ENCODE measurements around the gene MYO1B.

MYO1B gene

DNA sequence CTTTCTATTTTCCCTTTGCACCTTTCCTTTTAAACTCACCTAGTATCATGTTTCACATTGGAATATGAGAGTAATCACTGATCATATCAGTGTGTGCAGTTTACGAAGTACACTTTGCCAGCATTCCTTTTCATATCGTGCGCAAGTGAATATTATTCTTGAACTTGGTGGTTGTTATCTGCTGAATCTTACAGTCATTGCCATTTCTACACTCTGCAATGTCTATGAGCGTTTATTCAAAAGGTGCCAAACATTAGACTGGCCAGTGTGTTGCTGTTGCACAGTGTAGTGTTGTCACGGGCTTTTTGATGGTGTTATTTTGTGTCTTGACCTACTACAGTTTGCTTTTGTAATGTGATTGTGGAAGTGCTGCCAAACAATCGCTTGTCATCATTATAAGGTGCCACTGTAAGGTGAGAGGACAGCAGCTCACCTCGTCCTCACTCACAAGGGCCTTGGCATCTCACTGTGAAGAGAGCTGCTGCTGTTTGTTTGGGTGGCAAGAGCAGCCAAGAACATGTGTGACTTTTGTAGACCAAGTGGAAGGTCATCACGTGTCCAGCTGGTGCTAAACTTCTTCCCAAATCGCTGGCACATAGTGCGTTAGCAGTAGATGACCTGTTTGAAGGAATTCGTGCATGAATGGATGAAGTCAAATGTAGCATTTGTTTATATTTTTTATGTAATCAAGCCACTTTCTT, 113.3 kb downstream of the MYO1B start:
- no peak for TF ChIP-seq POLR2A (IDR thresholded peaks at IDR 0.05; ENCODE audit: low read depth, low read length)
- no peak for TF ChIP-seq POU2F2 (IDR thresholded peaks at IDR 0.05; ENCODE audit: low read depth, low read length)
- no peak for TF ChIP-seq TAF1 (IDR thresholded peaks at IDR 0.05; ENCODE audit: low read depth, low read length)
- no peak for DNase-seq (ENCODE audit: insufficient read length, low spot score)
- FAIRE-seq = no peak

- TF ChIP-seq POLR2A (IDR thresholded peaks at IDR 0.05; ENCODE audit: low read depth, low read length) = no peak
- DNase-seq (ENCODE audit: insufficient read length, low spot score) (no peak), FAIRE-seq (no peak)
Observed at GRCh38 chr2:191359133-191359532, 113.9 kb downstream of the MYO1B start.

DNA sequence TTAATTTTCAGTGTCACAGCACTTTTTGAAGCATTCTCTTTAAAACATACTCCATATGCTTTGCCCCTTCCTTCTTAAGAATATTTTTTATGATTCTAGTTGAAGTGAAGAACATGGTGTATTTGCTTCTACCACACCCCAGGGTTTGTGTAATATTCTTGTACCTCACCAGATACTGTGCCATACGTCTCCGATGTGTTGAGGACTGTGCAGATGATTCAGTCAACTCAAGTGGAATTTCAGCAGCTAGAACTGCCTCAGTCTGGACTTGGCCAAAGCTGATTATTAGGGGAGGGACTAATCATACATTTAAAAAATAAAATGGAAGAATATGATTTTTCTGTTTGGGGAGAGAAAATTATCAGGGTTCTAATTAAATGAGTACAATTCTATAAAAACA, 115.7 kb downstream of the MYO1B start:
- TF ChIP-seq POLR2AphosphoS5 (IDR thresholded peaks at IDR 0.05; ENCODE audit: low read depth, low read length) = no peak
- no peak for TF ChIP-seq POLR2A (IDR thresholded peaks at IDR 0.05; ENCODE audit: low read depth, low read length)
- TF ChIP-seq TAF1 (IDR thresholded peaks at IDR 0.05; ENCODE audit: low read depth, low read length) = no peak
- no peak for TF ChIP-seq POU2F2 (IDR thresholded peaks at IDR 0.05; ENCODE audit: low read depth, low read length)
- TF ChIP-seq PAX5 (IDR thresholded peaks at IDR 0.05; ENCODE audit: insufficient read depth, low read length, severe bottlenecking) = no peak
- TF ChIP-seq SPI1 (IDR thresholded peaks at IDR 0.05; ENCODE audit: low read depth, low read length) = no peak
- no peak for FAIRE-seq
- no peak for DNase-seq (ENCODE audit: insufficient read length, low spot score)

DNA sequence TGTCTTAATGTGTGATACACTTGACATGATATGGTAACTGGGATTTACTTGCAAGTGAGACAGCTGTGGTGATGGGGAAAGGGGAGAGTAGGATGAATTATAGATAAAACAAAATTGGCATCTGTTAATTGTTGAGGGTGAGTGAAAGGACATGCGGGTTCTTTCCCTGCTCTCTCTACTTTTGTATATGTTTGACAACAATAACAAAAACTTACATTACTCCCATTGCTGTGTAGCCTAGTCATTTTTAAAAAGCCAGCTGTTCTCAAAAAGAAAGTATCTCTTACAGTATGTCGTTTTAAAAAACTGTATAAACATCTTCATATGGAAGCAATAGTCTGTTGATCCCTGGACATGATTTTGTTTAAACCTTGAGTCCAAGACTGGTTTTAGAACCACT, 117.6 kb downstream of the MYO1B start:
- no peak for FAIRE-seq
- DNase-seq (ENCODE audit: insufficient read length, low spot score) = no peak

DNA sequence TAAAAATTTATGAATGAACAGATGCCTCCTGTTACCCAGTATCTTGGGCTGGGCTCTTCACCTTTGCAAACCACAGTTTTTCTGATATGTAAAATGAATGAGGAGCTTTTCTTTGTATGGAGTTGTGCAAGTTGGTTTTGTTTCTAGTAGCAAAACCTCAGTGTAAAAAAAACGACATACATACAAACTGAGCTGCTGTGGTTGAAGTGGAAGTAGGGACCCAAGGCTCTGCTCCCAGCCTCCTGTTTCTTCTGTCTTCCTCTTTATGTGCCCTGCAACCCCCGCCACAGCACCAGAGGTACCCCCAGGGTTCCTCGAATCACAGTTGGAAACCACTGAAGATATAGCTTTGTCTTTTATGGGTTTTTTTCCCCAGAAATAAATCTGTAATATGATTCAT, 118.1 kb downstream of the MYO1B start:
- FAIRE-seq = no peak
- TF ChIP-seq POLR2AphosphoS5 (IDR thresholded peaks at IDR 0.05; ENCODE audit: low read depth, low read length) = no peak
- TF ChIP-seq POLR2A (IDR thresholded peaks at IDR 0.05; ENCODE audit: low read depth, low read length) = no peak
- no peak for TF ChIP-seq TAF1 (IDR thresholded peaks at IDR 0.05; ENCODE audit: low read depth, low read length)
- TF ChIP-seq SPI1 (IDR thresholded peaks at IDR 0.05; ENCODE audit: low read depth, low read length) = no peak
- TF ChIP-seq POU2F2 (IDR thresholded peaks at IDR 0.05; ENCODE audit: low read depth, low read length) = no peak
- no peak for TF ChIP-seq PAX5 (IDR thresholded peaks at IDR 0.05; ENCODE audit: insufficient read depth, low read length, severe bottlenecking)
- DNase-seq (ENCODE audit: insufficient read length, low spot score) = no peak

More for the DNA sequence above, 117.6 kb downstream of the MYO1B start:
- TF ChIP-seq SPI1 (IDR thresholded peaks at IDR 0.05; ENCODE audit: low read depth, low read length) (no peak), POU2F2 (IDR thresholded peaks at IDR 0.05; ENCODE audit: low read depth, low read length) (no peak), POLR2AphosphoS5 (IDR thresholded peaks at IDR 0.05; ENCODE audit: low read depth, low read length) (no peak), POLR2A (IDR thresholded peaks at IDR 0.05; ENCODE audit: low read depth, low read length) (no peak)

DNA sequence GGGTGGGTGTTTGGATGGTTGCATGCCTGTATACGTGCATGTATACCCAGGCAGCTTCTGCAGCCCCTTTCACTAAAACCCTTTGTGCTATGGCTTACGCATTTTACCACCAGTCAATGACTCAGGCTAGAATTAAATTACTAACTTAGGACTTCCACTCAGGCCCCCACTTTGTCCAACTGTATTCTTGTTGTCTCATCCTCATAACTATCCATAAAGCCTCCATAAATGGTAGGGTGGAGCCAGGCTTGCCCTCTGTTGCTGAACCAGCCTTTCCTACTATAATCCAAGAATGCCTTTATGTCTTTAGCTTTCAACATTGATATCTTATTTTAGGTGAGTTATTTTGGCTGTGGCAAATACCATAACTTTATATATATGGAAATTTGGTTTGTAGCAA, 119.9 kb downstream of the MYO1B start:
- TF ChIP-seq PAX5 (IDR thresholded peaks at IDR 0.05; ENCODE audit: insufficient read depth, low read length, severe bottlenecking) (no peak), POLR2AphosphoS5 (IDR thresholded peaks at IDR 0.05; ENCODE audit: low read depth, low read length) (no peak), POU2F2 (IDR thresholded peaks at IDR 0.05; ENCODE audit: low read depth, low read length) (no peak), SPI1 (IDR thresholded peaks at IDR 0.05; ENCODE audit: low read depth, low read length) (no peak), TAF1 (IDR thresholded peaks at IDR 0.05; ENCODE audit: low read depth, low read length) (no peak), POLR2A (IDR thresholded peaks at IDR 0.05; ENCODE audit: low read depth, low read length) (no peak)
- FAIRE-seq = no peak
- no peak for DNase-seq (ENCODE audit: insufficient read length, low spot score)

- DNase-seq (ENCODE audit: insufficient read length, low spot score) = no peak
- no peak for FAIRE-seq
- TF ChIP-seq POLR2AphosphoS5 (IDR thresholded peaks at IDR 0.05; ENCODE audit: low read depth, low read length) = no peak
- TF ChIP-seq TAF1 (IDR thresholded peaks at IDR 0.05; ENCODE audit: low read depth, low read length) = no peak
Observed at GRCh38 chr2:191366199-191366598, 121.0 kb downstream of the MYO1B start.

GRCh38 chr2:191369034-191369433, 123.8 kb downstream of the MYO1B start:
- no peak for FAIRE-seq
- DNase-seq (ENCODE audit: insufficient read length, low spot score) = no peak
- no peak for TF ChIP-seq POLR2AphosphoS5 (IDR thresholded peaks at IDR 0.05; ENCODE audit: low read depth, low read length)
- TF ChIP-seq SPI1 (IDR thresholded peaks at IDR 0.05; ENCODE audit: low read depth, low read length) = no peak
- no peak for TF ChIP-seq POU2F2 (IDR thresholded peaks at IDR 0.05; ENCODE audit: low read depth, low read length)
- no peak for TF ChIP-seq PAX5 (IDR thresholded peaks at IDR 0.05; ENCODE audit: insufficient read depth, low read length, severe bottlenecking)

DNA sequence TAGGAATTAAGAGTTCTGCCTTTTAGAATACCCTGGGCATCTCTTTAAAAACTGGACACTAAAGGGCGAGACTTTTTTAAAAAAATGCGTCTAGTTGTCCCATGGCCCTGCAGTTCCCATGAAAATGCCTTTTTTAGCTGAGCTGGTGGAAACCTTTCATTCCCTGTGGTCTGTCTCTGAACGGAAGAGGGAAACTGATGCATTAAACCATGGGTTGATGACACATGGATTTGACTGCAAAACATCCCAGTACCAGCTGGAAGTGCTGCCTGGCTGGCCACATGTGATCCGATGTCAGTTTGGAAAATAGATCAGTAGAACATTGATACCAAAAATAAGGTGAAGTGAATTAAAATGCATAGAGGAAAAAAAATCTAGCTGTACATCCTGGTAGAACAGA, 129.2 kb downstream of the MYO1B start:
- DNase-seq (ENCODE audit: insufficient read length, low spot score) = no peak
- no peak for FAIRE-seq
- no peak for TF ChIP-seq POU2F2 (IDR thresholded peaks at IDR 0.05; ENCODE audit: low read depth, low read length)
- no peak for TF ChIP-seq PAX5 (IDR thresholded peaks at IDR 0.05; ENCODE audit: insufficient read depth, low read length, severe bottlenecking)
- TF ChIP-seq POLR2A (IDR thresholded peaks at IDR 0.05; ENCODE audit: low read depth, low read length) = no peak
- TF ChIP-seq POLR2AphosphoS5 (IDR thresholded peaks at IDR 0.05; ENCODE audit: low read depth, low read length) = no peak
- no peak for TF ChIP-seq SPI1 (IDR thresholded peaks at IDR 0.05; ENCODE audit: low read depth, low read length)
- TF ChIP-seq TAF1 (IDR thresholded peaks at IDR 0.05; ENCODE audit: low read depth, low read length) = no peak

DNA sequence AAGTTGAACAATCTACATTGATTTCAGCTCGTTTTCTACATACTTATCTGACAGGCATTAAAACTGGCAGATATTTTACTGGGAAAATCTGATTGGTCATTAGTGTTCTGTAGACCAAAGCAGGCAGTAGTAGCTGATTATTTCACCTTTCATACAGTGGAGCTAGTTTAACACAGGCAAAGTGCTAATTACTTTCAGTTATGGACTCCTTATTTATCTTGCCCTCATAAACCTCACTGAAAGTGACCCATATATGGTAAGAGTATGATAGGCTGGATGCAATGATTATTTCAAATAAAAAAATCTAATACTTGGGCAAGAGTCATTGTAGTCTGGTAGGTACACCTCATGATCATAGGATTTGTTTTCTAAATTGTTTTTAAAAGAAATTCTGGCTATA, 129.7 kb downstream of the MYO1B start:
- TF ChIP-seq SPI1 (IDR thresholded peaks at IDR 0.05; ENCODE audit: low read depth, low read length) (no peak), PAX5 (IDR thresholded peaks at IDR 0.05; ENCODE audit: insufficient read depth, low read length, severe bottlenecking) (no peak), POU2F2 (IDR thresholded peaks at IDR 0.05; ENCODE audit: low read depth, low read length) (no peak), POLR2A (IDR thresholded peaks at IDR 0.05; ENCODE audit: low read depth, low read length) (no peak), TAF1 (IDR thresholded peaks at IDR 0.05; ENCODE audit: low read depth, low read length) (no peak), POLR2AphosphoS5 (IDR thresholded peaks at IDR 0.05; ENCODE audit: low read depth, low read length) (no peak)
- DNase-seq (ENCODE audit: insufficient read length, low spot score) (no peak), FAIRE-seq (no peak)
